Measurements from ENCODE around the gene SSTR3.

The SSTR3 gene

GRCh38 chr22:37218399-37218770, 6.1 kb upstream of the SSTR3 start:
- no peak for DNase-seq (ENCODE audit: low read depth, low spot score)

GRCh38 chr22:37215890-37216289, 3.6 kb upstream of the SSTR3 start:
- H3K4me1 ChIP-seq (ENCODE audit: control insufficient read depth, insufficient read depth, low read length): peaks cover 3% of the 10 kb centered on the region; the same call in 1 of the 2 replicates
- H3K4me3 ChIP-seq (ENCODE audit: low read length): no peak overlapping the region
- H3K27me3 ChIP-seq (ENCODE audit: control insufficient read depth, insufficient read depth, low read length): no peaks in the 10 kb centered on the region
- H3K27ac ChIP-seq (ENCODE audit: low read length): no peak overlapping the region
- no peaks in the 10 kb centered on the region for H3K36me3 ChIP-seq (ENCODE audit: control insufficient read depth, insufficient read depth, low read length)
- H3K9me3 ChIP-seq (ENCODE audit: control insufficient read depth, insufficient read depth, low read length): no peaks in the 10 kb centered on the region
- no CpG with 5 or more reads among the region's 9 CpGs for WGBS (ENCODE audit: insufficient coverage, insufficient read length)
- DNase-seq (ENCODE audit: low read depth, low spot score): no peak

More at GRCh38 chr22:37218399-37218770, 6.1 kb upstream of the SSTR3 start:
- Histone ChIP-seq H3K9me3 (ENCODE audit: control insufficient read depth, insufficient read depth, low read length) (no peaks in the 10 kb centered on the region; the same call in 1 of the 2 replicates), H3K36me3 (ENCODE audit: control insufficient read depth, insufficient read depth, low read length) (no peaks in the 10 kb centered on the region), H3K27me3 (ENCODE audit: control insufficient read depth, insufficient read depth, low read length) (no peaks in the 10 kb centered on the region), H3K4me1 (ENCODE audit: control insufficient read depth, insufficient read depth, low read length) (no peaks in the 10 kb centered on the region), H3K27ac (ENCODE audit: low read length) (no peak overlapping the region), H3K4me3 (ENCODE audit: low read length) (no peak overlapping the region)
- WGBS (ENCODE audit: insufficient coverage, insufficient read length): no CpG with 5 or more reads among the region's 6 CpGs

- no peaks in the 10 kb centered on the region for H3K36me3 ChIP-seq (ENCODE audit: control insufficient read depth, insufficient read depth, low read length)
- no peak for DNase-seq (ENCODE audit: low read depth, low spot score)
- peaks cover 3% of the 10 kb centered on the region; the same call in 1 of the 2 replicates for H3K4me1 ChIP-seq (ENCODE audit: control insufficient read depth, insufficient read depth, low read length)
- no peak overlapping the region for H3K27ac ChIP-seq (ENCODE audit: low read length)
- no peaks in the 10 kb centered on the region for H3K27me3 ChIP-seq (ENCODE audit: control insufficient read depth, insufficient read depth, low read length)
- no CpG with 5 or more reads among the region's 13 CpGs for WGBS (ENCODE audit: insufficient coverage, insufficient read length)
- H3K9me3 ChIP-seq (ENCODE audit: control insufficient read depth, insufficient read depth, low read length): no peaks in the 10 kb centered on the region
- no peak overlapping the region for H3K4me3 ChIP-seq (ENCODE audit: low read length)
Observed at GRCh38 chr22:37214731-37215030, 2.4 kb upstream of the SSTR3 start.

- no peak overlapping the region for H3K4me3 ChIP-seq (ENCODE audit: low read length)
- no peaks in the 10 kb centered on the region for H3K27me3 ChIP-seq (ENCODE audit: control insufficient read depth, insufficient read depth, low read length)
- WGBS (ENCODE audit: insufficient coverage, insufficient read length): no CpG with 5 or more reads among the region's 13 CpGs
- H3K4me1 ChIP-seq (ENCODE audit: control insufficient read depth, insufficient read depth, low read length): peaks cover 3% of the 10 kb centered on the region; the same call in 1 of the 2 replicates
- no peak for DNase-seq (ENCODE audit: low read depth, low spot score)
- no peaks in the 10 kb centered on the region for H3K36me3 ChIP-seq (ENCODE audit: control insufficient read depth, insufficient read depth, low read length)
- no peaks in the 10 kb centered on the region for H3K9me3 ChIP-seq (ENCODE audit: control insufficient read depth, insufficient read depth, low read length)
- no peak overlapping the region for H3K27ac ChIP-seq (ENCODE audit: low read length)
Observed at GRCh38 chr22:37213941-37214730, 1.9 kb upstream of the SSTR3 start.

- no CpG with 5 or more reads among the region's 18 CpGs for WGBS (ENCODE audit: insufficient coverage, insufficient read length)
- no peaks in the 10 kb centered on the region for H3K27me3 ChIP-seq (ENCODE audit: control insufficient read depth, insufficient read depth, low read length)
- no peak overlapping the region for H3K27ac ChIP-seq (ENCODE audit: low read length)
- DNase-seq (ENCODE audit: low read depth, low spot score): no peak
- no peak overlapping the region for H3K4me3 ChIP-seq (ENCODE audit: low read length)
- H3K9me3 ChIP-seq (ENCODE audit: control insufficient read depth, insufficient read depth, low read length): no peaks in the 10 kb centered on the region
- H3K4me1 ChIP-seq (ENCODE audit: control insufficient read depth, insufficient read depth, low read length): peaks cover 3% of the 10 kb centered on the region; the same call in 1 of the 2 replicates
- no peaks in the 10 kb centered on the region for H3K36me3 ChIP-seq (ENCODE audit: control insufficient read depth, insufficient read depth, low read length)
Observed at GRCh38 chr22:37213218-37213855, 1.1 kb upstream of the SSTR3 start.

GRCh38 chr22:37211866-37212173, 457 bp downstream of the SSTR3 start:
- H3K27ac ChIP-seq (ENCODE audit: low read length): no peak overlapping the region
- H3K36me3 ChIP-seq (ENCODE audit: control insufficient read depth, insufficient read depth, low read length): no peaks in the 10 kb centered on the region; the same call in 1 of the 2 replicates
- H3K4me3 ChIP-seq (ENCODE audit: low read length): no peak overlapping the region
- no peaks in the 10 kb centered on the region for H3K27me3 ChIP-seq (ENCODE audit: control insufficient read depth, insufficient read depth, low read length)
- no peak for DNase-seq (ENCODE audit: low read depth, low spot score)
- no peaks in the 10 kb centered on the region for H3K9me3 ChIP-seq (ENCODE audit: control insufficient read depth, insufficient read depth, low read length)
- H3K4me1 ChIP-seq (ENCODE audit: control insufficient read depth, insufficient read depth, low read length): peaks cover 3% of the 10 kb centered on the region; the same call in 1 of the 2 replicates
- no CpG with 5 or more reads among the region's 6 CpGs for WGBS (ENCODE audit: insufficient coverage, insufficient read length)

- no peak for DNase-seq (ENCODE audit: low read depth, low spot score)
- Histone ChIP-seq H3K27ac (ENCODE audit: low read length) (no peak overlapping the region), H3K4me1 (ENCODE audit: control insufficient read depth, insufficient read depth, low read length) (peaks cover 3% of the 10 kb centered on the region; the same call in 1 of the 2 replicates), H3K9me3 (ENCODE audit: control insufficient read depth, insufficient read depth, low read length) (no peaks in the 10 kb centered on the region), H3K27me3 (ENCODE audit: control insufficient read depth, insufficient read depth, low read length) (no peaks in the 10 kb centered on the region), H3K36me3 (ENCODE audit: control insufficient read depth, insufficient read depth, low read length) (no peaks in the 10 kb centered on the region; the same call in 1 of the 2 replicates), H3K4me3 (ENCODE audit: low read length) (no peak overlapping the region)
- WGBS (ENCODE audit: insufficient coverage, insufficient read length): no CpG with 5 or more reads among the region's 24 CpGs
Observed at GRCh38 chr22:37211075-37211865, 1.0 kb downstream of the SSTR3 start.

- Histone ChIP-seq H3K9me3 (ENCODE audit: control insufficient read depth, insufficient read depth, low read length) (no peaks in the 10 kb centered on the region), H3K27me3 (ENCODE audit: control insufficient read depth, insufficient read depth, low read length) (no peaks in the 10 kb centered on the region), H3K4me1 (ENCODE audit: control insufficient read depth, insufficient read depth, low read length) (peaks cover 3% of the 10 kb centered on the region; the same call in 1 of the 2 replicates), H3K27ac (ENCODE audit: low read length) (no peak overlapping the region), H3K36me3 (ENCODE audit: control insufficient read depth, insufficient read depth, low read length) (no peaks in the 10 kb centered on the region; the same call in 1 of the 2 replicates), H3K4me3 (ENCODE audit: low read length) (no peak overlapping the region)
- WGBS (ENCODE audit: insufficient coverage, insufficient read length): no CpG with 5 or more reads among the region's 15 CpGs
- no peak for DNase-seq (ENCODE audit: low read depth, low spot score)
Observed at GRCh38 chr22:37210041-37210803, 2.1 kb downstream of the SSTR3 start.

- no peak for DNase-seq (ENCODE audit: low read depth, low spot score)
- WGBS (ENCODE audit: insufficient coverage, insufficient read length): no CpG with 5 or more reads among the region's 9 CpGs
- H3K27me3 ChIP-seq (ENCODE audit: control insufficient read depth, insufficient read depth, low read length): no peaks in the 10 kb centered on the region
- H3K9me3 ChIP-seq (ENCODE audit: control insufficient read depth, insufficient read depth, low read length): no peaks in the 10 kb centered on the region
- H3K4me1 ChIP-seq (ENCODE audit: control insufficient read depth, insufficient read depth, low read length): peaks cover 3% of the 10 kb centered on the region; the same call in 1 of the 2 replicates
- H3K36me3 ChIP-seq (ENCODE audit: control insufficient read depth, insufficient read depth, low read length): no peaks in the 10 kb centered on the region; the same call in 1 of the 2 replicates
- no peak overlapping the region for H3K27ac ChIP-seq (ENCODE audit: low read length)
- no peak overlapping the region for H3K4me3 ChIP-seq (ENCODE audit: low read length)
Observed at GRCh38 chr22:37209140-37209845, 3.0 kb downstream of the SSTR3 start.
